H1 (cell line): ENCODE data around the gene IQCE. TPM values are rescaled to one million over a fixed set of nuclear protein-coding genes. Genes with fewer than 3 reads are reported as not detected.
A peak's percentile ranks its signal among the peaks of the same experiment; 100 is the strongest.

Experiments
- ASH2L ChIP-seq: fragments of 200-600, 300-600 bp; sonication (generic); IDR thresholded peaks from one replicate; pipeline ENCODE4 v1.7.1; 2017; ENCODE audit warnings: low read length
- CBX8 ChIP-seq: fragments of 300-800, 300-1000 bp; sonication (generic); IDR thresholded peaks from 2 replicates; pipeline ENCODE4 v1.7.1; 2016; ENCODE audit warnings: low read depth, low read length, borderline replicate concordance
- CEBPB ChIP-seq: IDR thresholded peaks from 2 replicates; pipeline ENCODE4 v1.6.1; 2012; ENCODE audit warnings: low read depth, low read length
- CHD2 ChIP-seq: IDR thresholded peaks from 2 replicates; pipeline ENCODE4 v1.6.1; 2012; ENCODE audit warnings: low read length, improper control_type of control experiment
- CTBP2 ChIP-seq: IDR thresholded peaks from 2 replicates; pipeline ENCODE4 v1.7.0; 2011; ENCODE audit warnings: borderline replicate concordance, mild to moderate bottlenecking, moderate library complexity, mixed read lengths, low read length; ENCODE audit not compliant: insufficient read depth, insufficient read length
- EGR1 ChIP-seq: IDR thresholded peaks from 2 replicates; pipeline ENCODE4 v1.6.1; 2011; ENCODE audit warnings: low read depth, low read length, borderline replicate concordance
- GABPA ChIP-seq: IDR thresholded peaks from 2 replicates; pipeline ENCODE4 v1.6.1; 2011; ENCODE audit warnings: mild to moderate bottlenecking, low read length, moderate library complexity, borderline replicate concordance; ENCODE audit not compliant: insufficient read depth
- JUND ChIP-seq: IDR thresholded peaks from 2 replicates; pipeline ENCODE4 v1.6.1; 2011; ENCODE audit warnings: mild to moderate bottlenecking, improper control_type of control experiment, low read length
- KDM5A ChIP-seq: fragments of 200-600 bp; IDR thresholded peaks from 2 replicates; pipeline ENCODE4 v1.7.1; 2012; ENCODE audit warnings: mild to moderate bottlenecking, low read length, inconsistent platforms, mixed read lengths
- MAFK ChIP-seq: IDR thresholded peaks from 2 replicates; pipeline ENCODE4 v1.6.1; 2012; ENCODE audit warnings: low read depth, mild to moderate bottlenecking, improper control_type of control experiment, low read length
- PHF8 ChIP-seq: fragments of 200-600 bp; sonication (generic); conservative IDR thresholded peaks from 2 replicates; pipeline ENCODE4 v1.7.1; 2012; ENCODE audit warnings: low read depth, mild to moderate bottlenecking, inconsistent platforms, low read length, moderate library complexity
- POLR2A ChIP-seq, 2 experiments: IDR thresholded peaks; 1 replicate in 1 of 2; 2 replicates in 1 of 2; pipeline ENCODE4 v1.6.1; 2011; ENCODE audit warnings: low read depth in 2 of 2, low read length in 2 of 2, mild to moderate bottlenecking in 2 of 2; ENCODE audit errors: control extremely low read depth in 1 of 2
- POLR2AphosphoS5 ChIP-seq: IDR thresholded peaks from 2 replicates; pipeline ENCODE4 v1.6.1; 2011; ENCODE audit warnings: low read depth, low read length
- RAD21 ChIP-seq, 2 experiments: IDR thresholded peaks in 1 of 2; conservative IDR thresholded peaks in 1 of 2; 2 replicates each; pipeline ENCODE4 v1.6.1; 2011; ENCODE audit warnings: low read depth in 2 of 2, low read length in 2 of 2, improper control_type of control experiment in 1 of 2, inconsistent platforms in 1 of 2, mild to moderate bottlenecking in 1 of 2, moderate library complexity in 1 of 2
- RBBP5 ChIP-seq: IDR thresholded peaks from 2 replicates; pipeline ENCODE4 v1.7.1; 2012; ENCODE audit warnings: low read depth, mild to moderate bottlenecking, inconsistent platforms, low read length, moderate library complexity, borderline replicate concordance
- RFX5 ChIP-seq: IDR thresholded peaks from 2 replicates; pipeline ENCODE4 v1.6.1; 2011; ENCODE audit warnings: low read depth, low read length, improper control_type of control experiment, borderline replicate concordance
- SAP30 ChIP-seq: fragments of 300-600 bp; sonication (generic); IDR thresholded peaks from 2 replicates; pipeline ENCODE4 v1.7.1; 2012; ENCODE audit warnings: low read length, moderate library complexity, mild to moderate bottlenecking, inconsistent platforms; ENCODE audit not compliant: insufficient read depth, insufficient replicate concordance
- SIRT6 ChIP-seq: IDR thresholded peaks from one replicate; pipeline ENCODE4 v1.7.1; 2012; ENCODE audit warnings: low read length, inconsistent platforms
- SIX5 ChIP-seq: IDR thresholded peaks from 2 replicates; pipeline ENCODE4 v1.6.1; 2011; ENCODE audit warnings: mild to moderate bottlenecking, low read depth, low read length
- SP2 ChIP-seq: IDR thresholded peaks from 2 replicates; pipeline ENCODE4 v1.6.1; 2012; ENCODE audit warnings: mild to moderate bottlenecking, low read length, inconsistent platforms
- TCF12 ChIP-seq: IDR thresholded peaks from 2 replicates; pipeline ENCODE4 v1.6.1; 2011; ENCODE audit warnings: low read depth, mild to moderate bottlenecking, low read length
- TEAD4 ChIP-seq: IDR thresholded peaks from 2 replicates; pipeline ENCODE4 v1.6.1; 2012; ENCODE audit warnings: low read depth, low read length, inconsistent platforms, mixed read lengths
- ZNF274 ChIP-seq: IDR thresholded peaks from 2 replicates; pipeline ENCODE4 v1.7.0; 2012; ENCODE audit warnings: low read length, borderline replicate concordance; ENCODE audit errors: extremely low read depth
- polyA plus RNA-seq, 7 experiments: library from polyadenylated mRNA; depleted of rRNA in 3 of 7; stranded (reverse) in 5 of 7; unstranded in 2 of 7; fragments of >200 nt in 5 of 7; fragments of 200-250 nt in 2 of 7; gene quantifications; 1 replicate in 5 of 7; 2 replicates in 1 of 7; 4 replicates in 1 of 7; pipeline versions ENCODE4 v1.2.1 to v1.2.3, GENCODE V29; 2011 to 2013; ENCODE audit warnings: missing spikeins in 2 of 7, mixed read lengths in 2 of 7
- total RNA-seq: library from RNA; stranded (reverse); fragmentation: NEBNext Ultra II Directional; extraction: Animal tissue kit (Norgen Biotek cat#: 25700); gene quantifications from 2 replicates; pipeline ENCODE4 v1.2.1, GENCODE V29; 2021

Gene IQCE
- total and polyA plus RNA-seq, 2 of the 8 experiments (the other 6 are each of a cell fraction or from before 2014, with no cell fraction given): 2.2 to 4.9 TPM

GRCh38 chr7:2519119-2519930, 39.5 kb upstream of the IQCE start, which contains the start of gene LFNG (continued):
- TF ChIP-seq CEBPB (no peak), CTBP2 (peak; percentile 87), RBBP5 (peak; percentile 84), JUND (no peak), CHD2 (no peak), TCF12 (no peak), TEAD4 (no peak), RFX5 (no peak), SIX5 (no peak), ASH2L (peak; percentile 33), KDM5A (no peak), PHF8 (no peak), SP2 (no peak), POLR2A (IDR thresholded peaks at IDR 0.05; ENCODE audit: control extremely low read depth in 1 of 2, low read depth in 2 of 2, low read length in 2 of 2) (peak in 1 of 2 experiments; percentile 90; a peak in 2 of 3 replicates), SIRT6 (no peak), ZNF274 (no peak), POLR2AphosphoS5 (peak; percentile 92), RAD21 (IDR thresholded peaks at IDR 0.05 in 1 of 2, conservative IDR thresholded peaks at IDR 0.05 in 1 of 2; ENCODE audit: low read depth in 2 of 2, low read length in 2 of 2) (no peak), EGR1 (no peak), CBX8 (no peak), SAP30 (no peak), GABPA (no peak), MAFK (no peak)
